HepG2 (cell line): ENCODE measurements around the gene PIGW.

Experiments
- ATF1 ChIP-seq: IDR thresholded peaks from 2 replicates; pipeline ENCODE4 v1.6.1; 2016; ENCODE audit warnings: mild to moderate bottlenecking, control low read depth
- CREB3 ChIP-seq: sonication (generic); formaldehyde crosslinking; IDR thresholded peaks from 2 replicates; pipeline ENCODE4 v1.5.0; 2020; ENCODE audit warnings: missing genetic modification reagents
- CTCF ChIP-seq: sonication (generic); formaldehyde crosslinking; IDR thresholded peaks from 2 replicates; pipeline ENCODE4 v1.5.0; 2020; ENCODE audit warnings: mild to moderate bottlenecking, missing genetic modification reagents, moderate library complexity
- EP300 ChIP-seq, 3 experiments: sonication (generic) in 1 of 3; formaldehyde crosslinking in 1 of 3; IDR thresholded peaks; 2 replicates each; pipeline versions ENCODE4 v1.5.1 to v1.6.1; 2011 to 2020; ENCODE audit warnings: low read depth in 2 of 3, low read length in 2 of 3, borderline replicate concordance in 1 of 3, improper control_type of control experiment in 1 of 3, mild to moderate bottlenecking in 1 of 3, missing genetic modification reagents in 1 of 3, moderate library complexity in 1 of 3
- POLR2AphosphoS5 ChIP-seq: IDR thresholded peaks from 2 replicates; pipeline ENCODE4 v1.6.1; 2012; ENCODE audit warnings: low read depth, low read length
- TRIM22 ChIP-seq: fragments of 450-650 bp; IDR thresholded peaks from 2 replicates; pipeline ENCODE4 v1.6.1; 2017

- TF ChIP-seq CTCF (CRISPR knock-in tag) (no peak), CREB3 (no peak), EP300 (IDR thresholded peaks at IDR 0.05; ENCODE audit: low read depth in 2 of 2, low read length in 2 of 2) (no peak), EP300 (CRISPR knock-in tag; IDR thresholded peaks at IDR 0.05; ENCODE audit: borderline replicate concordance) (no peak), POLR2AphosphoS5 (no peak), ATF1 (CRISPR knock-in tag) (no peak), TRIM22 (no peak)
Measured at GRCh38 chr17:36485027-36485426, 49.8 kb upstream of the PIGW start.
